ENCODE results near the gene GSC. TPM values are rescaled to one million over a fixed set of nuclear protein-coding genes. Genes with fewer than 3 reads are reported as not detected.
"Not testable (repeated sequence)": the region's sequence is repeated elsewhere in the genome, so short reads cannot be mapped to it uniquely, and the experiment has no call there.

GSC gene
- total RNA-seq, 1 donor from 2014 or later: not detected

DNA sequence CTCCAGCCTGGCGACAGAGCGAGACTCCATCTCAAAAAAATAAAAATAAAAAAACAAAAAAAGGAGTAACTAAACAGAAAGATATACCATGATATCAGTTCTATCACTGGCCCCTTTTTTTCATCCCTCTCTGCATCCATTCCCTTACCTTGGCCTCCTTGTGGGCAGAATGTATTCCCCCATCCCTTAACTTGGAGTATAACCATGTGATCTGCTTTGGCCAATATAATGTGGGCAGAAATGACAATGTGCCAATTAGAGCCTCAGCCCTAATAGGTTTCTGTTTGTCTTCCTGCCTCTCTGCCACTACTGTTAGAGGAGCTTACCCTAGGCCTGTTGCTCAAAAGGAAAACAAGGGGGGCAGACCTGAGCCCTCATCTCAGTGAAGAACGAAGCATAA is 23.8 kb downstream of the GSC start:
- no peak for DNase-seq (ENCODE audit: low read depth)

- no peak for DNase-seq (ENCODE audit: low read depth)
Measured at GRCh38 chr14:94738751-94739150, 31.2 kb downstream of the GSC start.

DNA sequence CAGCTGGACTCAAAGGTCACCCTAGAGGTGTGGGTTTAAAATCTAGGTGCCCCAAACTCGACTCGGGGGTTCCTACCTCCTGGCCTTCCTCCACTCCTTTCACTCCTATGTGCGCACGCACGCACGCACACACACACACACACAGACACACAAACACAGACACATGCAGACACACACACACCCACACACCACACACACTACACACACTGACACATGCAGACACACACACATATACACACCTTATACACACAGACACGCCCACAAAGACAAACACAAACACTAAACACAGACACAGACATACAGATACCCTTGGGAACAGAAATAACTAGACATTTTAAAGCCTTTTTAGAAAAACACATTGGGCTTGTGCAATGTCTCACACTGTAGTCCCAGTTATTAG is 31.8 kb downstream of the GSC start:
- no peak for DNase-seq (ENCODE audit: low read depth)

GRCh38 chr14:94728950-94729349 is 41.0 kb downstream of the GSC start:
- DNase-seq (ENCODE audit: low read depth): no peak

DNA sequence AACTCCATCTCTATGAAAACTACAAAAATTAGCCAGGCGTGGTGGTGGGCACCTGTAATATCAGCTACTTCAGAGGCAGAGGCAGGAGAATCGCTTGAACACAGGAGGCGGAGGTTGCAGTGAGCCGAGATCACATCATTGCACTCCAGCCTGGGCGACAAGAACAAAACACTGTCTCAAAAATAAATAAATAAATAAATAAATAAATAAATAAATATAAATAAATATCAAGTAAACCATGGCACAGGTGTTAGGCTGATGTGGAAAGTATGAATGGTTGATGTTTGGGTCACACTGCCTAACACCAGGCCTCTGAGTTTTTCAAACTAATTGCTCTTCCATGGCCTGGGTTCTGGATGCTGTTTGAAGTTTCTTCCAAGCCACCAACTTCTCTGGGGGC is 41.5 kb downstream of the GSC start:
- DNase-seq (ENCODE audit: low read depth): not testable (repeated sequence)

GRCh38 chr14:94726649-94727048 is 43.3 kb downstream of the GSC start:
- not testable (repeated sequence) for DNase-seq (ENCODE audit: low read depth)

- no peak for DNase-seq (ENCODE audit: low read depth)
Measured at GRCh38 chr14:94724993-94725392, 44.9 kb downstream of the GSC start.

GRCh38 chr14:94722397-94722796 is 47.5 kb downstream of the GSC start:
- no peak for DNase-seq (ENCODE audit: low read depth)

Other genes starting within 250 kb of the GSC start
- 0.55 TPM in 1 of 2 replicates, not detected in the other for gene SERPINA4, start 208.7 kb downstream of the GSC start, total RNA-seq
- 0.35 and 15.5 TPM in 2 replicates for gene SERPINA5, start 188.7 kb downstream of the GSC start, total RNA-seq
- gene SERPINA3, start 157.7 kb downstream of the GSC start, total RNA-seq: 6.1 and 46.4 TPM in 2 replicates

All from renal cortical epithelial cell (primary cell).